Measurements from ENCODE around the gene ATG4B. TPM values are rescaled to one million over a fixed set of nuclear protein-coding genes. Genes with fewer than 3 reads are reported as not detected.

ATG4B gene
- total RNA-seq, 6 experiments from 2014 or later = 43.5 to 58.3 (median 51.9) TPM

DNA sequence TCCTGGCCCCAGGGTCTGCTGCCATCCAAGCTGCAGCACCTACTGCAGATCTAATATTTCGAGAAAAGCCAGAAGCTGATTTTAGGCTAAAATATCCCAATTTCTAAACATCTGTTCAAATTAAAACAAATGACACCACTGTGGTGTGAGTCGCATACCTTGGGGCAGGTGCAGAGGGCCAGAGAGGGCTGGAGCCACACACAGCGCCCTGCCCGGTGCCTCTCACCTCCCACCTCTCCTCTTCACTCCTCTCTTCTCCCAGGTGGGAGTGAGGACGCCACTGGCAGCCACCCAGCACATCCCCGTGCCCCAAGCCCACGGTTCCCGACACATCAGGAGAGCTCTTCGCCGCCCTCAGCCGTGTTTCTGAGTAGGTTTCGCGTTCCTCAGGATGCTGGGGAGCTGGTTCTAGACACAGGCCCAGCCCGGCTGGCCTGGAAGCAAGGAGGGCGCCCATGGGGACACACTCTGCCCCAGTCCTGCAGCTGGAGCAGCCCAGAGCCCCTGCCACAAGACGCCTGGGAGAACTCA is 21.9 kb upstream of the ATG4B start:
- Mint-ChIP-seq H3K27me3 (ENCODE audit: insufficient read depth) (no peaks in the 10 kb centered on the region; the same call in 1 of the 2 replicates), H3K27ac (no peak overlapping the region), H3K9me3 (peaks cover 4% of the 10 kb centered on the region), H3K4me1 (ENCODE audit: low read depth) (peaks cover 21% of the 10 kb centered on the region), H3K4me3 (no peak overlapping the region), H3K36me3 (ENCODE audit: low read depth) (peaks cover 20% of the 10 kb centered on the region)
- TF ChIP-seq, protein P1, sequence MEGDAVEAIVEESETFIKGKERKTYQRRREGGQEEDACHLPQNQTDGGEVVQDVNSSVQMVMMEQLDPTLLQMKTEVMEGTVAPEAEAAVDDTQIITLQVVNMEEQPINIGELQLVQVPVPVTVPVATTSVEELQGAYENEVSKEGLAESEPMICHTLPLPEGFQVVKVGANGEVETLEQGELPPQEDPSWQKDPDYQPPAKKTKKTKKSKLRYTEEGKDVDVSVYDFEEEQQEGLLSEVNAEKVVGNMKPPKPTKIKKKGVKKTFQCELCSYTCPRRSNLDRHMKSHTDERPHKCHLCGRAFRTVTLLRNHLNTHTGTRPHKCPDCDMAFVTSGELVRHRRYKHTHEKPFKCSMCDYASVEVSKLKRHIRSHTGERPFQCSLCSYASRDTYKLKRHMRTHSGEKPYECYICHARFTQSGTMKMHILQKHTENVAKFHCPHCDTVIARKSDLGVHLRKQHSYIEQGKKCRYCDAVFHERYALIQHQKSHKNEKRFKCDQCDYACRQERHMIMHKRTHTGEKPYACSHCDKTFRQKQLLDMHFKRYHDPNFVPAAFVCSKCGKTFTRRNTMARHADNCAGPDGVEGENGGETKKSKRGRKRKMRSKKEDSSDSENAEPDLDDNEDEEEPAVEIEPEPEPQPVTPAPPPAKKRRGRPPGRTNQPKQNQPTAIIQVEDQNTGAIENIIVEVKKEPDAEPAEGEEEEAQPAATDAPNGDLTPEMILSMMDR (IDR thresholded peaks at IDR 0.05) = no peak
- no peak for DNase-seq

DNA sequence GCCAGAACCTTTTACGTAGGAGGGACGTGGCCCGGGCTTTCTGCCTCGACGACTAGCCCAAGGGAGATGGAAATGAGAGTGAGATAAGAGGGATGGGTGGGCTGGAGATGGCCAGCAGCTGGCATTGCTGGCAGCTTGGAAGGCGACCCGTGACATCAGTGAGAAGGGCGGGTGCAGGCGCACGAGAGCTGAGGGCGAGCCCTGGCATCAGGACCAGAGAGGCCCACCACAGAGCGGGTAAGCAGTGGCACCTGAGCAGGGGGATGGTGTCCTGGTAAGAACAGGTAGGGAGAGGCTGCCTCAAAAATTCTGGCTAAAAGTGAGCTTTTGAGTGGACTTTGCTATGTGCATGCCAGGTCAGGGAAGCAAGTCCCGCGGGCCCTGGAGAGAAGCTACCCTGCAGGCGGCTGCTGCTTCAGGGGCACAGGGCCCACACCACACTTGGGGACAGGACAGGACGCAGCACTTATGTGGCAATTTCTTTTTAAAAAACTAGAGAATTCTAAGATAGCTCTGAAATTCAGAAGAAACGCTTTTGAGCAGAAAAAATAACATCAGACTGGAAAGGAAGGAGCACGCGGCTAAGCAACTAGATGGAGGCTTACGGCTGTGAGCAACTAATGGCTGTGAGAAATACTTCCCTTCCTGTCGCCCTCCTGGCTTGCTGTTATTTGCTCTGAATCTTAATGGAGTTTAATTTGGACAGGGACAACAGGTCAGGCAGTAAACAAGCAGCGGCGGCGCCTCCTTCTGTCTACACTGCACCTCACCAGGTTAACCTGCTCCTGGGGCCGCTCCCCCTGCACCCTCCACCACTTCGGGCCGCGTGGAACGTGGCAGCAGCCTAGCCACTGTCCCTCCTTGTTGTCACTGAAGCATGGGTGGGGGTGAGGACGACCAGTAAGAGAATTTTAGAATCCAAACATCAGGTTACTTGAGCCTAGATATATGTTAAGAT is 21.0 kb upstream of the ATG4B start:
- Mint-ChIP-seq H3K9me3 (peaks cover 9% of the 10 kb centered on the region), H3K4me3 (no peak overlapping the region), H3K27me3 (ENCODE audit: insufficient read depth) (no peaks in the 10 kb centered on the region; the same call in 1 of the 2 replicates), H3K27ac (no peak overlapping the region), H3K4me1 (ENCODE audit: low read depth) (peaks cover 18% of the 10 kb centered on the region), H3K36me3 (ENCODE audit: low read depth) (peaks cover 27% of the 10 kb centered on the region)
- DNase-seq = no peak
- TF ChIP-seq, protein P1 (IDR thresholded peaks at IDR 0.05) = no peak

DNA sequence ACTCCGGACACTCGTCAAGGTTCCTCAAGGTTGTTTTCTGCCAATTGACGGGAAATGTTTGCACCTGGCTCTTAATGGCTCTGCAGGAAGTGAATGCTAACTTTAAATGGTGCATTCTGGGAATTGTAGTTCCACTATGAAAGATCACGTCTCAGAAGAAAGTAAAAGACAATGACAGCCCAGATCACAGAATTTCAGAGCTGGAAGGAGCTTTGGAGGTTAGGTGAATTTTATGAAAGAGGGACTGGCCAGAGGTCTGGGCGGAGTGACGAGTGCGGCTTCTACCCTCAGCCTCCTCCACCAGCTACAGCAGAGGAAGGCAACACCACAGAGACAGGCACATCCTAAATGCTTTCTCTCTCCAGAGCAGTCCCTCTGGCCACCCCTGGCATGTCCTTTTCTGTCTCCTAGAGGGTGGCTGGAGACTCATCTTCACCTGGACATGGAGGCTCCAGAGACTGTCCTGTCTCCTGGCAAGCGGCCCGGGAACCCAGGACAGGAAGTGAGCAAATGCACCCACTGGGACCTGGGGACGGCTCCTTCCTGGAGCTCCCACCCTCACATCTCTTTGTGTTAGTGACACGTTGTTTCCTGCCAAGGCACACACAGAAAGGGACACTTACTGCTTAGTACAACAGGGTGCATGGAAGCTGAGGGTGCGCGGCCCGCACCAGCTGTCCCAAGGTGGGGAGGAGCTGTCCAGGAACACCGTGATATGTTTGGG is 19.9 kb upstream of the ATG4B start:
- Mint-ChIP-seq H3K36me3 (ENCODE audit: low read depth) (peaks cover 32% of the 10 kb centered on the region), H3K9me3 (peaks cover 13% of the 10 kb centered on the region), H3K27me3 (ENCODE audit: insufficient read depth) (no peaks in the 10 kb centered on the region; the same call in 1 of the 2 replicates), H3K27ac (no peak overlapping the region; the same call in 1 of the 2 replicates), H3K4me3 (no peak overlapping the region), H3K4me1 (ENCODE audit: low read depth) (peaks cover 8% of the 10 kb centered on the region)
- DNase-seq = no peak
- TF ChIP-seq, protein P1 (IDR thresholded peaks at IDR 0.05) = no peak

DNA sequence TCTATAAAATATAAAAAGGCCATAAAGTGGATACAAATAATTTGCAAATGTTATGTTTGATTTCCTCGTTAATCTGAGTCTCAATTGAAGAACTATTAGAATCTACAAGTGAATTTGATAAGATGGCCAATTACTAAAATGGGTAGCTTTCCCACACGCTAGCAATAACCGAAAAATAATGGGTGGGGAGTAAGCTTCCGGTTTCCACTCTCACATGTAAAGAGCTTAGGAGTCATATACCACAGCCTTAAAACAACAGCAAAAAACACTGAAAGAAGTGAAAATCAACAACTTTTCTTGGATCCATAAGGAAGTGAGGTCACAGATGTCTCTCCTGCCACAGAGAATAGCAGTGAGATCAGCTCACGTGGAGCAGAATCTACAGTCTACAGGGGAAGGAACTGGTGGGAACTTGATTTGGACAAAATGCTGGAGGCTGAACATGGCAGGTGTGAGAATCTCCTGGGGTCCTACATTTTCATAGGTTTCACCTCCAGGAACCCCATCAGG is 19.1 kb upstream of the ATG4B start:
- H3K9me3 Mint-ChIP-seq = peaks cover 13% of the 10 kb centered on the region
- no peak overlapping the region for H3K4me3 Mint-ChIP-seq
- peaks cover 32% of the 10 kb centered on the region for H3K36me3 Mint-ChIP-seq (ENCODE audit: low read depth)
- no peak for DNase-seq
- H3K27ac Mint-ChIP-seq = no peak overlapping the region
- peaks cover 6% of the 10 kb centered on the region; the same call in 1 of the 2 replicates for H3K4me1 Mint-ChIP-seq (ENCODE audit: low read depth)
- TF ChIP-seq, protein P1 (IDR thresholded peaks at IDR 0.05) = no peak
- no peaks in the 10 kb centered on the region; the same call in 1 of the 2 replicates for H3K27me3 Mint-ChIP-seq (ENCODE audit: insufficient read depth)

DNA sequence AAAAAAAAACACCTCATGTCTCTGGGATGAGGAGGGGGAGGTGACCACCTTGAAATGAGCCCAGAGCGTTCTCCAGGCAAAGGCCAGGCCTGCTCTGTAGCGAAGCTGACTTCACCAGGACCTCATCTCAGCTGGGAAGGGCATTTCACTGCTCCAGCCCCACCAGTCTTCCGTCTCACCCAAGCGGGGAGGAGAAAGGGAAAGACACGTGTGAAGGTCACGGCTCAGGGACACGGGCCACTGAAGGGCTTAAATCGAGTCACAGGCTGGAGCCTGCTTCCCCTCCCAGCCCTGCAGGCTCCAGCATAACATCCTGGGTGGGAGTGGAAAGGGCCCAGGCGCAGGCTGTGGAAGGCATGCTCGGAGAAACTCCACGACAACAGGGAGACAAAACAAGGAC is 18.7 kb upstream of the ATG4B start:
- Mint-ChIP-seq H3K36me3 (ENCODE audit: low read depth) (peaks cover 37% of the 10 kb centered on the region), H3K27ac (no peak overlapping the region; the same call in 1 of the 2 replicates), H3K9me3 (peaks cover 13% of the 10 kb centered on the region)

More for the DNA sequence above, 18.7 kb upstream of the ATG4B start:
- no peaks in the 10 kb centered on the region; the same call in 1 of the 2 replicates for H3K27me3 Mint-ChIP-seq (ENCODE audit: insufficient read depth)
- H3K4me1 Mint-ChIP-seq (ENCODE audit: low read depth) = peaks cover 6% of the 10 kb centered on the region; the same call in 1 of the 2 replicates
- no peak for DNase-seq
- TF ChIP-seq, protein P1 (IDR thresholded peaks at IDR 0.05) = no peak
- H3K4me3 Mint-ChIP-seq = no peak overlapping the region

Measured in HFFc6 (cell line).